WTC11 (cell line): ENCODE data around the gene PINK1. TPM values are rescaled to one million over a fixed set of nuclear protein-coding genes. Genes with fewer than 3 reads are reported as not detected.

ENCODE experiments used
- ATAC-seq: fragments of 200-7000 bp; cut with Tn5 transposase; 2 replicates; pipeline ENCODE4 v1.10.0; 2021; ENCODE audit warnings: mild to moderate bottlenecking, moderate library complexity
- CTCF ChIA-PET: fragments of 300-600 bp; sonication (Branson Sonifier 250); formaldehyde crosslinking; loops from one replicate; lab custom pipeline; 2021; ENCODE audit warnings: antibody characterized with exemption; lab: Charles Lee
- POLR2A ChIA-PET: fragments of 350-600 bp; sonication (Branson Sonifier 250); formaldehyde crosslinking; loops from one replicate; lab custom pipeline; 2021; ENCODE audit warnings: antibody characterized with exemption; lab: Charles Lee
- DNase-seq: peaks from one replicate; pipeline ENCODE4 v3.0.0; 2021; ENCODE audit warnings: low spot score
- H3K27ac Mint-ChIP-seq: 2 replicates; pipeline ENCODE4 v1.8.0; 2021; ENCODE audit warnings: mixed read lengths
- H3K27me3 Mint-ChIP-seq: 2 replicates; pipeline ENCODE4 v1.8.0; 2021; ENCODE audit warnings: low read depth, mild to moderate bottlenecking, moderate library complexity, mixed read lengths
- H3K36me3 Mint-ChIP-seq: 2 replicates; pipeline ENCODE4 v1.8.0; 2021; ENCODE audit warnings: mixed read lengths
- H3K4me1 Mint-ChIP-seq: 2 replicates; pipeline ENCODE4 v1.8.0; 2022; ENCODE audit warnings: mixed read lengths
- H3K4me3 Mint-ChIP-seq: 2 replicates; pipeline ENCODE4 v1.8.0; 2021; ENCODE audit warnings: mild to moderate bottlenecking, moderate library complexity, mixed read lengths
- H3K9me3 Mint-ChIP-seq: 2 replicates; pipeline ENCODE4 v1.8.0; 2021; ENCODE audit warnings: mixed read lengths
- CBFB ChIP-seq: sonication (generic); formaldehyde crosslinking; IDR thresholded peaks from 2 replicates; pipeline ENCODE4 v1.8.1; 2022; ENCODE audit warnings: mild to moderate bottlenecking, low read depth, missing genetic modification reagents
- ESRRA ChIP-seq: sonication (generic); formaldehyde crosslinking; IDR thresholded peaks from 2 replicates; pipeline ENCODE4 v1.8.1; 2022; ENCODE audit warnings: mild to moderate bottlenecking, missing genetic modification reagents, borderline replicate concordance
- ETV6 ChIP-seq: sonication (generic); formaldehyde crosslinking; IDR thresholded peaks from 2 replicates; pipeline ENCODE4 v1.8.1; 2022; ENCODE audit warnings: mild to moderate bottlenecking, missing genetic modification reagents
- MYBL2 ChIP-seq: sonication (generic); formaldehyde crosslinking; IDR thresholded peaks from 2 replicates; pipeline ENCODE4 v1.8.1; 2023; ENCODE audit warnings: mild to moderate bottlenecking, moderate library complexity, missing genetic modification reagents
- NFYB ChIP-seq: sonication (generic); formaldehyde crosslinking; conservative IDR thresholded peaks from 2 replicates; pipeline ENCODE4 v1.8.0; 2022; ENCODE audit warnings: low read depth, missing genetic modification reagents
- NR1H2 ChIP-seq: sonication (generic); formaldehyde crosslinking; IDR thresholded peaks from 2 replicates; pipeline ENCODE4 v1.9.0; 2021; ENCODE audit warnings: mild to moderate bottlenecking, moderate library complexity, missing genetic modification reagents
- SMAD4 ChIP-seq: sonication (generic); formaldehyde crosslinking; IDR thresholded peaks from 2 replicates; pipeline ENCODE4 v1.8.0; 2022; ENCODE audit warnings: mild to moderate bottlenecking, missing genetic modification reagents
- SP1 ChIP-seq: sonication (generic); formaldehyde crosslinking; conservative IDR thresholded peaks from 2 replicates; pipeline ENCODE4 v1.8.1; 2022; ENCODE audit warnings: missing genetic modification reagents
- TP53 ChIP-seq: sonication (generic); formaldehyde crosslinking; IDR thresholded peaks from 2 replicates; pipeline ENCODE4 v1.8.1; 2023; ENCODE audit warnings: mild to moderate bottlenecking, missing genetic modification reagents
- ZNF121 ChIP-seq: sonication (generic); formaldehyde crosslinking; IDR thresholded peaks from 2 replicates; pipeline ENCODE4 v1.8.0; 2023; ENCODE audit warnings: missing genetic modification reagents
- ZNF232 ChIP-seq: sonication (generic); formaldehyde crosslinking; IDR thresholded peaks from 2 replicates; pipeline ENCODE4 v1.8.0; 2022; ENCODE audit warnings: mild to moderate bottlenecking, missing genetic modification reagents
- ZNF423 ChIP-seq: fragments of 250-450 bp; sonication (Bioruptor Pico); IDR thresholded peaks from 2 replicates; pipeline ENCODE4 v2.1.2; 2022; ENCODE audit warnings: mild to moderate bottlenecking, moderate library complexity
- total RNA-seq: library from RNA; stranded (reverse); gene quantifications from 3 replicates; pipeline ENCODE4 v1.2.3, GENCODE V29; 2021
- TF ChIP-seq, protein P1 (sequence below): sonication (generic); formaldehyde crosslinking; IDR thresholded peaks from 2 replicates; pipeline ENCODE4 v1.8.1; 2023; ENCODE audit warnings: mild to moderate bottlenecking, missing genetic modification reagents
- TF ChIP-seq, protein P2 (sequence below): sonication (generic); formaldehyde crosslinking; IDR thresholded peaks from 2 replicates; pipeline ENCODE4 v1.8.1; 2022; ENCODE audit warnings: low read depth, missing genetic modification reagents, borderline replicate concordance
- TF ChIP-seq, protein P3 (sequence below): sonication (generic); formaldehyde crosslinking; IDR thresholded peaks from 2 replicates; pipeline ENCODE4 v1.8.0; 2022; ENCODE audit warnings: mild to moderate bottlenecking, missing genetic modification reagents
- TF ChIP-seq, protein P4 (sequence below): sonication (generic); formaldehyde crosslinking; IDR thresholded peaks from 2 replicates; pipeline ENCODE4 v1.8.1; 2022; ENCODE audit warnings: low read depth, mild to moderate bottlenecking, moderate library complexity, missing genetic modification reagents, borderline replicate concordance
- TF ChIP-seq, protein P5 (sequence below): sonication (generic); formaldehyde crosslinking; IDR thresholded peaks from 2 replicates; pipeline ENCODE4 v1.8.0; 2023; ENCODE audit warnings: mild to moderate bottlenecking, missing genetic modification reagents
- TF ChIP-seq, protein P6 (sequence below): fragments of 250-450 bp; sonication (Bioruptor Pico); IDR thresholded peaks from 2 replicates; pipeline ENCODE4 v1.9.0; 2021; ENCODE audit warnings: mild to moderate bottlenecking
- TF ChIP-seq, protein P7 (sequence below): sonication (generic); formaldehyde crosslinking; IDR thresholded peaks from 2 replicates; pipeline ENCODE4 v1.8.1; 2022; ENCODE audit warnings: mild to moderate bottlenecking, moderate library complexity, missing genetic modification reagents
- TF ChIP-seq, protein P8 (sequence below): sonication (generic); formaldehyde crosslinking; IDR thresholded peaks from 2 replicates; pipeline ENCODE4 v1.8.0; 2022; ENCODE audit warnings: mild to moderate bottlenecking, missing genetic modification reagents

PINK1 gene
- total RNA-seq, 1 experiment from 2014 or later, result 47.7 TPM

DNA sequence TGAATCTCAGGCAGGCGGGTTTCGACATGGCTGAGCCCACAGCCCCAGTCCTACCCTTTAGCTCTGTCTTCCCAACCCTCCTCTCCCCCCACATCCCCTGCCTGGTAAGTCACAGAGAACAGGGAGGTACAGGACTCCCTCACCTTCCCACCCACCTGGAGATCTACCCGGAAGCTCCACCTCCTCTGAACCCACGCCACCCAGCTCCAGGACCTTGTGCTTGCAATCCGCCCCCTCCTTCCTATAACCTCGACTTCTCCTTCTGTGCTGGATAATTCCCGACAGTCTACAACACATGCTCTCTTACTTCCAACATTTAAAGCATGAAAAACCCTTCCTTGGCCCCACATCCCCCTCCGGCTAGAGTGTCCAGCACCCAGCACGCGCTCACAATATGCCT is 62.3 kb downstream of the PINK1 start (continued):
- TF ChIP-seq, protein P1, sequence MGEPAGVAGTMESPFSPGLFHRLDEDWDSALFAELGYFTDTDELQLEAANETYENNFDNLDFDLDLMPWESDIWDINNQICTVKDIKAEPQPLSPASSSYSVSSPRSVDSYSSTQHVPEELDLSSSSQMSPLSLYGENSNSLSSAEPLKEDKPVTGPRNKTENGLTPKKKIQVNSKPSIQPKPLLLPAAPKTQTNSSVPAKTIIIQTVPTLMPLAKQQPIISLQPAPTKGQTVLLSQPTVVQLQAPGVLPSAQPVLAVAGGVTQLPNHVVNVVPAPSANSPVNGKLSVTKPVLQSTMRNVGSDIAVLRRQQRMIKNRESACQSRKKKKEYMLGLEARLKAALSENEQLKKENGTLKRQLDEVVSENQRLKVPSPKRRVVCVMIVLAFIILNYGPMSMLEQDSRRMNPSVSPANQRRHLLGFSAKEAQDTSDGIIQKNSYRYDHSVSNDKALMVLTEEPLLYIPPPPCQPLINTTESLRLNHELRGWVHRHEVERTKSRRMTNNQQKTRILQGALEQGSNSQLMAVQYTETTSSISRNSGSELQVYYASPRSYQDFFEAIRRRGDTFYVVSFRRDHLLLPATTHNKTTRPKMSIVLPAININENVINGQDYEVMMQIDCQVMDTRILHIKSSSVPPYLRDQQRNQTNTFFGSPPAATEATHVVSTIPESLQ (CRISPR knock-in tag), result no peak
- TF ChIP-seq, protein P2, sequence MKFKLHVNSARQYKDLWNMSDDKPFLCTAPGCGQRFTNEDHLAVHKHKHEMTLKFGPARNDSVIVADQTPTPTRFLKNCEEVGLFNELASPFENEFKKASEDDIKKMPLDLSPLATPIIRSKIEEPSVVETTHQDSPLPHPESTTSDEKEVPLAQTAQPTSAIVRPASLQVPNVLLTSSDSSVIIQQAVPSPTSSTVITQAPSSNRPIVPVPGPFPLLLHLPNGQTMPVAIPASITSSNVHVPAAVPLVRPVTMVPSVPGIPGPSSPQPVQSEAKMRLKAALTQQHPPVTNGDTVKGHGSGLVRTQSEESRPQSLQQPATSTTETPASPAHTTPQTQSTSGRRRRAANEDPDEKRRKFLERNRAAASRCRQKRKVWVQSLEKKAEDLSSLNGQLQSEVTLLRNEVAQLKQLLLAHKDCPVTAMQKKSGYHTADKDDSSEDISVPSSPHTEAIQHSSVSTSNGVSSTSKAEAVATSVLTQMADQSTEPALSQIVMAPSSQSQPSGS (CRISPR knock-in tag), result no peak

DNA sequence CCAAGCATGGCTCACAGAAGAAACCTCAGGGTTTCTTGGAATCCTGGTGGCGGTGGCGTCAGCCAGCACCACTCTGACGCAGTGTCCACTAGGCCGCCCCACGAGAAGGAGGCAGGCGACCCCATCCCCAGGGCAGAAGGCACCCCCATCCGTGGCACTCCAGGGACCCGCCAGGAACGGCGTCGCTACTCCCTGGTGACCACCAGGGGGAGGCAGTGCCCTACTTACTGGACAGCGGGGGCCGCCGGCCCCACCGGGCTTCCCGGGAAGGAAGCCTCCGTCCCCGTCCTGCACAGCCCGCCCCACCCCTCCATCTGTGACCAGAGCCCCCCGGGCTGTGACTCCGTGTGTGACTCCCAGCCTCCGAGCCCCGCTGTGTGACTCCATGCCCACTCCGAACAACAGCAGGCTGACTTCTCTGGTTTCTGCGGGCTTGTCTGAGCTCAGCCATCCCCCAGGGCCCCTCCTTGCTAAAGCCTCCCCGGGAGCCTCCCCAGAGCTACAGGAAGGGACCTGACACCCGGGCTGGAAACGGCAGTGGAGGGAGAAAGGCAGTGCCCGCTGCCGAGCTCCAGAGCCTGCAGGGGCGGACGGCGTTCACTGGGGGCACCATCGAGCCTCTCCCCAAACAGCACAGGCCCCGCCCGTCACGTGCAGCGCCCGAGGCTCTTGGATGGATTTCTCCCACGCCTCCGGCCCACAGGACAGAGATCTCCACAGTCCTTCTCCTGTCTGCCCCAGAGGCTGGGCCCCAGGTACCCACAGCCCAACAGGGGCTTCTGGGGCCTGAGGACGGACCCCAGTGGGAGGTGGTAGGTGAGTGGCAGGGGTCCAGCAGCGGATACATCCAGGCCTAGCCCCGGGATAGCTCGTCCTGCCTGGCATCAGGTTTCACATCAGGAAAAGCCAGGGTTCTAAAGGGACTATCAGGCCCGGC is 63.4 kb downstream of the PINK1 start:
- Mint-ChIP-seq H3K4me3 (peak overlapping the region; percentile 79), H3K27ac (peak overlapping the region; percentile 77; the same call in 1 of the 2 replicates), H3K9me3 (no peaks in the 10 kb centered on the region), H3K4me1 (peaks cover 11% of the 10 kb centered on the region), H3K36me3 (no peaks in the 10 kb centered on the region), H3K27me3 (peaks cover 2% of the 10 kb centered on the region)
- ChIA-PET CTCF (interaction anchor here (0.5 to 2.9 kb wide), 49 partner anchors 9 to 672 kb away, joined by 3 to 124 read pairs (median 5); partner anchors contain the start of genes CDA, DDOST, FAM43B and HP1BP3), POLR2A (interaction anchor here (0.5 to 1.6 kb wide), 8 partner anchors 22 to 1640 kb away, joined by 3 to 12 read pairs (median 4); partner anchors contain the start of genes HP1BP3, KIF17 and SH2D5)
- ATAC-seq (peak; percentile 89), DNase-seq (peak; percentile 87)
- TF ChIP-seq ESRRA (CRISPR knock-in tag), result no peak
- TF ChIP-seq SP1 (CRISPR knock-in tag), result peak; percentile 45
- no peak for TF ChIP-seq ZNF232 (CRISPR knock-in tag)
- no peak for TF ChIP-seq TP53 (CRISPR knock-in tag)
- TF ChIP-seq, protein P3, sequence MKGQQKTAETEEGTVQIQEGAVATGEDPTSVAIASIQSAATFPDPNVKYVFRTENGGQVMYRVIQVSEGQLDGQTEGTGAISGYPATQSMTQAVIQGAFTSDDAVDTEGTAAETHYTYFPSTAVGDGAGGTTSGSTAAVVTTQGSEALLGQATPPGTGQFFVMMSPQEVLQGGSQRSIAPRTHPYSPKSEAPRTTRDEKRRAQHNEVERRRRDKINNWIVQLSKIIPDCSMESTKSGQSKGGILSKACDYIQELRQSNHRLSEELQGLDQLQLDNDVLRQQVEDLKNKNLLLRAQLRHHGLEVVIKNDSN (CRISPR knock-in tag), result peak; percentile 93
- no peak for TF ChIP-seq SMAD4 (CRISPR knock-in tag)
- TF ChIP-seq MYBL2 (CRISPR knock-in tag), result 0 out of 2 replicates have a peak, but pooled peaks have one; percentile 29
- TF ChIP-seq ETV6, result peak; percentile 64; the same call in 1 of the 2 replicates
- TF ChIP-seq, protein P4, sequence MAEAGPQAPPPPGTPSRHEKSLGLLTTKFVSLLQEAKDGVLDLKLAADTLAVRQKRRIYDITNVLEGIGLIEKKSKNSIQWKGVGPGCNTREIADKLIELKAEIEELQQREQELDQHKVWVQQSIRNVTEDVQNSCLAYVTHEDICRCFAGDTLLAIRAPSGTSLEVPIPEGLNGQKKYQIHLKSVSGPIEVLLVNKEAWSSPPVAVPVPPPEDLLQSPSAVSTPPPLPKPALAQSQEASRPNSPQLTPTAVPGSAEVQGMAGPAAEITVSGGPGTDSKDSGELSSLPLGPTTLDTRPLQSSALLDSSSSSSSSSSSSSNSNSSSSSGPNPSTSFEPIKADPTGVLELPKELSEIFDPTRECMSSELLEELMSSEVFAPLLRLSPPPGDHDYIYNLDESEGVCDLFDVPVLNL (CRISPR knock-in tag), result no peak
- no peak for TF ChIP-seq NFYB
- no peak for TF ChIP-seq ZNF121
- TF ChIP-seq, protein P5, sequence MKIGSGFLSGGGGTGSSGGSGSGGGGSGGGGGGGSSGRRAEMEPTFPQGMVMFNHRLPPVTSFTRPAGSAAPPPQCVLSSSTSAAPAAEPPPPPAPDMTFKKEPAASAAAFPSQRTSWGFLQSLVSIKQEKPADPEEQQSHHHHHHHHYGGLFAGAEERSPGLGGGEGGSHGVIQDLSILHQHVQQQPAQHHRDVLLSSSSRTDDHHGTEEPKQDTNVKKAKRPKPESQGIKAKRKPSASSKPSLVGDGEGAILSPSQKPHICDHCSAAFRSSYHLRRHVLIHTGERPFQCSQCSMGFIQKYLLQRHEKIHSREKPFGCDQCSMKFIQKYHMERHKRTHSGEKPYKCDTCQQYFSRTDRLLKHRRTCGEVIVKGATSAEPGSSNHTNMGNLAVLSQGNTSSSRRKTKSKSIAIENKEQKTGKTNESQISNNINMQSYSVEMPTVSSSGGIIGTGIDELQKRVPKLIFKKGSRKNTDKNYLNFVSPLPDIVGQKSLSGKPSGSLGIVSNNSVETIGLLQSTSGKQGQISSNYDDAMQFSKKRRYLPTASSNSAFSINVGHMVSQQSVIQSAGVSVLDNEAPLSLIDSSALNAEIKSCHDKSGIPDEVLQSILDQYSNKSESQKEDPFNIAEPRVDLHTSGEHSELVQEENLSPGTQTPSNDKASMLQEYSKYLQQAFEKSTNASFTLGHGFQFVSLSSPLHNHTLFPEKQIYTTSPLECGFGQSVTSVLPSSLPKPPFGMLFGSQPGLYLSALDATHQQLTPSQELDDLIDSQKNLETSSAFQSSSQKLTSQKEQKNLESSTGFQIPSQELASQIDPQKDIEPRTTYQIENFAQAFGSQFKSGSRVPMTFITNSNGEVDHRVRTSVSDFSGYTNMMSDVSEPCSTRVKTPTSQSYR (CRISPR knock-in tag), result no peak
- TF ChIP-seq NR1H2, result no peak
- TF ChIP-seq, protein P6, sequence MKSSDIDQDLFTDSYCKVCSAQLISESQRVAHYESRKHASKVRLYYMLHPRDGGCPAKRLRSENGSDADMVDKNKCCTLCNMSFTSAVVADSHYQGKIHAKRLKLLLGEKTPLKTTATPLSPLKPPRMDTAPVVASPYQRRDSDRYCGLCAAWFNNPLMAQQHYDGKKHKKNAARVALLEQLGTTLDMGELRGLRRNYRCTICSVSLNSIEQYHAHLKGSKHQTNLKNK (CRISPR knock-in tag), result no peak
- no peak for TF ChIP-seq CBFB
- TF ChIP-seq ZNF423 (CRISPR knock-in tag), result peak; percentile 72
- TF ChIP-seq, protein P7, sequence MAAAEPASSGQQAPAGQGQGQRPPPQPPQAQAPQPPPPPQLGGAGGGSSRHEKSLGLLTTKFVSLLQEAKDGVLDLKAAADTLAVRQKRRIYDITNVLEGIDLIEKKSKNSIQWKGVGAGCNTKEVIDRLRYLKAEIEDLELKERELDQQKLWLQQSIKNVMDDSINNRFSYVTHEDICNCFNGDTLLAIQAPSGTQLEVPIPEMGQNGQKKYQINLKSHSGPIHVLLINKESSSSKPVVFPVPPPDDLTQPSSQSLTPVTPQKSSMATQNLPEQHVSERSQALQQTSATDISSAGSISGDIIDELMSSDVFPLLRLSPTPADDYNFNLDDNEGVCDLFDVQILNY, result 0 out of 2 replicates have a peak, but pooled peaks have one; percentile 40
- TF ChIP-seq, protein P8, sequence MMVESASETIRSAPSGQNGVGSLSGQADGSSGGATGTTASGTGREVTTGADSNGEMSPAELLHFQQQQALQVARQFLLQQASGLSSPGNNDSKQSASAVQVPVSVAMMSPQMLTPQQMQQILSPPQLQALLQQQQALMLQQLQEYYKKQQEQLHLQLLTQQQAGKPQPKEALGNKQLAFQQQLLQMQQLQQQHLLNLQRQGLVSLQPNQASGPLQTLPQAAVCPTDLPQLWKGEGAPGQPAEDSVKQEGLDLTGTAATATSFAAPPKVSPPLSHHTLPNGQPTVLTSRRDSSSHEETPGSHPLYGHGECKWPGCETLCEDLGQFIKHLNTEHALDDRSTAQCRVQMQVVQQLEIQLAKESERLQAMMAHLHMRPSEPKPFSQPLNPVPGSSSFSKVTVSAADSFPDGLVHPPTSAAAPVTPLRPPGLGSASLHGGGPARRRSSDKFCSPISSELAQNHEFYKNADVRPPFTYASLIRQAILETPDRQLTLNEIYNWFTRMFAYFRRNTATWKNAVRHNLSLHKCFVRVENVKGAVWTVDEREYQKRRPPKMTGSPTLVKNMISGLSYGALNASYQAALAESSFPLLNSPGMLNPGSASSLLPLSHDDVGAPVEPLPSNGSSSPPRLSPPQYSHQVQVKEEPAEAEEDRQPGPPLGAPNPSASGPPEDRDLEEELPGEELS, result peak; percentile 62; the same call in 1 of the 2 replicates
